GM13976 (cell line): ENCODE measurements around the gene ALG12.

ENCODE experiments used
- DNase-seq: peaks from one replicate; pipeline ENCODE4 v3.0.0; 2012; ENCODE audit warnings: low spot score
- CTCF ChIP-seq: IDR thresholded peaks from 2 replicates; pipeline ENCODE4 v1.5.1; 2012; ENCODE audit warnings: borderline replicate concordance, mild to moderate bottlenecking; ENCODE audit not compliant: insufficient read depth; ENCODE audit errors: extremely low read depth, missing control alignments, control extremely low read depth
- in situ Hi-C: fragments of 300-500 bp; cut with MboI; formaldehyde crosslinking; loops from one replicate; pipeline ENCODE4 v1.12.0; 2022; ENCODE audit warnings: low sequenced_read_pairs, mixed read lengths, inconsistent platforms; ENCODE audit not compliant: unreplicated experiment

ALG12 gene

GRCh38 chr22:49887064-49887451, 31.2 kb downstream of the ALG12 start:
- in situ Hi-C loops: no loop called here
- DNase-seq: no peak
- no peak for TF ChIP-seq CTCF

GRCh38 chr22:49886346-49887063, 31.7 kb downstream of the ALG12 start:
- in situ Hi-C loops: no loop called here

GRCh38 chr22:49885881-49886280, 32.4 kb downstream of the ALG12 start:
- in situ Hi-C loops: no loop called here
- no peak for TF ChIP-seq CTCF
- DNase-seq: no peak

More at GRCh38 chr22:49886346-49887063, 31.7 kb downstream of the ALG12 start:
- no peak for TF ChIP-seq CTCF
- DNase-seq: no peak

- no peak for TF ChIP-seq CTCF
- in situ Hi-C loops: no loop called here
- no peak for DNase-seq
These were observed 33.0 kb downstream of the ALG12 start for GRCh38 chr22:49885281-49885680.

- in situ Hi-C loops: no loop called here
- no peak for DNase-seq
- TF ChIP-seq CTCF: no peak
These were observed 33.6 kb downstream of the ALG12 start for GRCh38 chr22:49884503-49885260.

- DNase-seq: no peak
- no peak for TF ChIP-seq CTCF
- in situ Hi-C loops: no loop called here
These were observed 34.2 kb downstream of the ALG12 start for GRCh38 chr22:49884075-49884474.
